ENCODE measurements around the gene IRF6. TPM values are rescaled to one million over a fixed set of nuclear protein-coding genes. Genes with fewer than 3 reads are reported as not detected.

Gene IRF6
- total and polyA plus RNA-seq, 2 of the 8 experiments (the other 6 are each of a cell fraction or from before 2014, with no cell fraction given): 9.6 to 13.4 TPM

DNA sequence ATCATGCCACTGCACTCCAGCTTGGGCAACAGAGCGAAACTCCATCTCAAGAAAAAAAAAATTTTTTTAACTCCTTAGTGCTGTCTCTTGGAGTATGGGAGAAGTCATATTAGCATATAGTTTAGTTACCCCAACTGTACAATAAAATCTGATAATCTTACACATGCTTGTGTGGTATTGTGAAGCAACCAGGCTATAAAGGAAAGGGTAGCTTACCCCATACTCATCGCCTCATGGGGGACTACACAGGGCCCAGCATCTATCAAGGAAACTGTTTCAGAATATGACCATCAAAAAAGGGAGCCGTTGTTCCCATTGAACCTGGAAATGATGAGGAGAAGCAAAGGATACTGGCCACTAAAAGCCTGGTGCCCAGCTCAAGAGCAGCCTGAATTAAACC, 53.1 kb downstream of the IRF6 start:
- H2BK5ac ChIP-seq (ENCODE audit: low read depth, low read length): no peak overlapping the region
- H4K5ac ChIP-seq (ENCODE audit: insufficient read length, low read depth, low read length): no peak overlapping the region
- H3K4me1 ChIP-seq (replicated peaks in 1 of 4; ENCODE audit: control insufficient read depth in 3 of 4, insufficient read depth in 4 of 4, low read length in 3 of 4): peaks cover 0 to 9% (median 0%) of the 10 kb centered on the region in 4 experiments; a peak in 1 of 7 replicates
- no peak overlapping the region for H4K91ac ChIP-seq (replicated peaks; ENCODE audit: insufficient read length, low read length)
- H2BK20ac ChIP-seq (ENCODE audit: low read length): no peak overlapping the region
- no peaks in the 10 kb centered on the region for H3K36me3 ChIP-seq (ENCODE audit: control insufficient read depth in 2 of 4, insufficient read depth in 4 of 4, low read length in 3 of 4)
- TF ChIP-seq, protein P1, sequence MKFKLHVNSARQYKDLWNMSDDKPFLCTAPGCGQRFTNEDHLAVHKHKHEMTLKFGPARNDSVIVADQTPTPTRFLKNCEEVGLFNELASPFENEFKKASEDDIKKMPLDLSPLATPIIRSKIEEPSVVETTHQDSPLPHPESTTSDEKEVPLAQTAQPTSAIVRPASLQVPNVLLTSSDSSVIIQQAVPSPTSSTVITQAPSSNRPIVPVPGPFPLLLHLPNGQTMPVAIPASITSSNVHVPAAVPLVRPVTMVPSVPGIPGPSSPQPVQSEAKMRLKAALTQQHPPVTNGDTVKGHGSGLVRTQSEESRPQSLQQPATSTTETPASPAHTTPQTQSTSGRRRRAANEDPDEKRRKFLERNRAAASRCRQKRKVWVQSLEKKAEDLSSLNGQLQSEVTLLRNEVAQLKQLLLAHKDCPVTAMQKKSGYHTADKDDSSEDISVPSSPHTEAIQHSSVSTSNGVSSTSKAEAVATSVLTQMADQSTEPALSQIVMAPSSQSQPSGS (IDR thresholded peaks at IDR 0.05; ENCODE audit: low read length): no peak
- TF ChIP-seq RXRA (IDR thresholded peaks at IDR 0.05; ENCODE audit: insufficient read depth, low read depth, low read length): no peak
- TF ChIP-seq RFX5 (IDR thresholded peaks at IDR 0.05; ENCODE audit: borderline replicate concordance, low read depth, low read length): no peak
- no peak for TF ChIP-seq HDAC2 (IDR thresholded peaks at IDR 0.05; ENCODE audit: borderline replicate concordance in 1 of 2, low read depth in 2 of 2, low read length in 2 of 2)
- no peak for TF ChIP-seq POLR2A (IDR thresholded peaks at IDR 0.05; ENCODE audit: control extremely low read depth in 1 of 2, low read depth in 2 of 2, low read length in 2 of 2)
- no peak for TF ChIP-seq TAF1 (IDR thresholded peaks at IDR 0.05; ENCODE audit: low read depth, low read length)
- TF ChIP-seq POU5F1 (IDR thresholded peaks at IDR 0.05; ENCODE audit: low read depth, low read length): no peak
- no peak for TF ChIP-seq CHD1 (IDR thresholded peaks at IDR 0.05; ENCODE audit: low read depth, low read length)
- TF ChIP-seq BRCA1 (IDR thresholded peaks at IDR 0.05; ENCODE audit: low read depth, low read length): no peak
- no peak for TF ChIP-seq EGR1 (IDR thresholded peaks at IDR 0.05; ENCODE audit: borderline replicate concordance, low read depth, low read length)
- TF ChIP-seq SIX5 (IDR thresholded peaks at IDR 0.05; ENCODE audit: low read depth, low read length): no peak
- no peak for FAIRE-seq
- no peaks in the 10 kb centered on the region for H3K23me2 ChIP-seq (ENCODE audit: low read depth, low read length)
- no peak overlapping the region for H2AFZ ChIP-seq (ENCODE audit: low read length)
- no peak overlapping the region for H4K8ac ChIP-seq (ENCODE audit: extremely low read depth, insufficient read depth, low read length)
- no peak overlapping the region for H3K56ac ChIP-seq (replicated peaks; ENCODE audit: insufficient read length, low read depth, low read length)
- H2BK120ac ChIP-seq (replicated peaks; ENCODE audit: low read depth, low read length): no peak overlapping the region
- H3K27me3 ChIP-seq (replicated peaks in 1 of 4; ENCODE audit: control insufficient read depth in 3 of 4, extremely low read depth in 1 of 4, insufficient read depth in 3 of 4, low read length in 3 of 4): peaks cover 0 to 4% (median 0%) of the 10 kb centered on the region in 4 experiments; a peak in 2 of 7 replicates
- H3K18ac ChIP-seq (ENCODE audit: extremely low read depth, low read length): no peak overlapping the region
- no peak overlapping the region for H2AK5ac ChIP-seq (ENCODE audit: low read depth, low read length)
- H3K9ac ChIP-seq (replicated peaks in 1 of 4; ENCODE audit: extremely low read depth in 1 of 4, low read depth in 3 of 4, low read length in 3 of 4): no peak overlapping the region
- no peaks in the 10 kb centered on the region for H3K79me1 ChIP-seq (ENCODE audit: low read depth, low read length)
- CTCF ChIA-PET (ENCODE audit: partially characterized antibody): interaction anchor here (0.7 to 1.3 kb wide), 2 partner anchors 71 to 125 kb away, joined by 3 to 4 read pairs; no protein-coding TSS in a partner anchor
- no peak overlapping the region for H3K14ac ChIP-seq (ENCODE audit: insufficient read length)
- H2BK15ac ChIP-seq (ENCODE audit: low read length): no peak overlapping the region
- H3K23ac ChIP-seq (ENCODE audit: insufficient read length): no peak overlapping the region
- H4K20me1 ChIP-seq (replicated peaks in 1 of 2; ENCODE audit: control insufficient read depth in 1 of 2, insufficient read depth in 2 of 2, low read length in 2 of 2): no peaks in the 10 kb centered on the region
- DNase-seq (ENCODE audit: low read depth in 1 of 2, low spot score in 2 of 2): no peak
- no peak overlapping the region for H3K4ac ChIP-seq (replicated peaks; ENCODE audit: insufficient read length, low read depth, low read length)
- no peak overlapping the region for H3K27ac ChIP-seq (ENCODE audit: low read depth, low read length)
- 99% methylated on average over 3 of the region's 3 CpGs; no CpG with 5 or more reads in 1 of the 2 experiments for WGBS, 2 experiments (ENCODE audit: extremely low coverage in 1 of 2, insufficient coverage in 1 of 2, insufficient read length in 1 of 2, insufficient replicate concordance in 2 of 2, low coverage in 1 of 2, low lambda C conversion rate in 2 of 2, missing lambda C conversion rate in 1 of 2)
- H3K4me3 ChIP-seq (ENCODE audit: extremely low read depth in 1 of 4, insufficient read depth in 2 of 4, low read depth in 3 of 4, low read length in 4 of 4): no peak overlapping the region
- H2BK12ac ChIP-seq (ENCODE audit: low read depth, low read length): no peak overlapping the region
- POLR2A ChIA-PET (ENCODE audit: partially characterized antibody): no interaction called here
- no peaks in the 10 kb centered on the region for H3K79me2 ChIP-seq (ENCODE audit: control insufficient read depth in 1 of 2, insufficient read depth in 2 of 2, low read length in 2 of 2)
- no peak overlapping the region for H3K4me2 ChIP-seq (ENCODE audit: insufficient read depth in 1 of 2, low read depth in 2 of 2, low read length in 2 of 2)
- no peaks in the 10 kb centered on the region for H3K9me3 ChIP-seq (ENCODE audit: insufficient read depth in 2 of 2, low read depth in 1 of 2, low read length in 1 of 2)

Data from H1 (cell line).